Measurements from ENCODE around the gene PPP1R12B. TPM values are rescaled to one million over a fixed set of nuclear protein-coding genes. Genes with fewer than 3 reads are reported as not detected.
A peak's percentile ranks its signal among the peaks of the same experiment; 100 is the strongest.
"Not testable (repeated sequence)": the region's sequence is repeated elsewhere in the genome, so short reads cannot be mapped to it uniquely, and the experiment has no call there.

Gene PPP1R12B
- total and polyA plus RNA-seq, 2 donors (not counting 3 experiments of a cell fraction or from before 2014, with no cell fraction given) = 8.4 to 11.5 TPM

DNA sequence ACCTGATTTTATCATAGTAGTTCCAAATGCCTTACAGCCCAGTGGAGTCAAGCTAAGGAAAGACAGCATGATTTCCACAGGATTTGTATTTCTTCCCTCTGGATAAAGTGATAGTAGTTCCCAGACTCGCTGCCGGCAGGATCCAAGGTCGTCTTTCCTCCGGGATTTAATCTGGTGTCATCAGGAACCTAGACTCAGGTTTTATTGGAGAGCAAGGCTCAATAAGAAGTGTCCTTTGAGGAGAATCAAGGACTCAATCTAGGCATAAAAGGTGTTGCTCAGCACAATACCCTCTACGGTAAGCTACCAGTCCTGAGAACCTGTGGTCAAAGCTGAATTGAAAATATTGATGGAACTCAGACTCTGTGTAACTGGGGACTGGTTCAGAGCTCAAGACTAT lies 191.1 kb downstream of the PPP1R12B start:
- DNase-seq (ENCODE audit: low read depth, low spot score); H3K36me3 ChIP-seq (ENCODE audit: control insufficient read depth in 2 of 2, extremely low read depth in 1 of 2, insufficient read depth in 2 of 2, low read length in 2 of 2); dilution Hi-C loops (cut with MboI; ENCODE audit: extremely low pct_ligation_motif_present, low sequenced_read_pairs); H3K4me3 ChIP-seq (replicated peaks in 1 of 3; ENCODE audit: insufficient read depth in 1 of 3, low read depth in 1 of 3, low read length in 3 of 3); POLR2A ChIA-PET; intact Hi-C loops (cut with micrococcal nuclease); H4K20me1 ChIP-seq (replicated peaks; ENCODE audit: control insufficient read depth, extremely low read depth, insufficient read depth, low read length); H3K27ac ChIP-seq (ENCODE audit: insufficient read depth, low read depth, low read length); BruUV-seq (replicated peaks); H3K9me3 ChIP-seq (replicated peaks; ENCODE audit: control insufficient read depth, insufficient read depth, low read length); H3K79me2 ChIP-seq (ENCODE audit: control insufficient read depth, insufficient read depth, low read length); H3K9me1 ChIP-seq (replicated peaks; ENCODE audit: control insufficient read depth, extremely low read depth, insufficient read depth, low read length); H3K27me3 ChIP-seq (ENCODE audit: control insufficient read depth in 2 of 2, insufficient read depth in 2 of 2, low read length in 2 of 2); FAIRE-seq; H3K4me1 ChIP-seq (ENCODE audit: control insufficient read depth, extremely low read depth, insufficient read depth, low read length); H3K9ac ChIP-seq (replicated peaks; ENCODE audit: extremely low read depth, insufficient read depth, low read length): not testable (repeated sequence)
- H3K4me2 ChIP-seq (ENCODE audit: insufficient read depth, low read length) = peak overlapping the region; percentile 62
- H2AFZ ChIP-seq (ENCODE audit: low read depth, low read length) = peak overlapping the region; percentile 16
- CTCF ChIA-PET = interaction anchor here (1.0 to 1.5 kb wide), 2 partner anchors 33 to 61 kb away, joined by 3 to 8 read pairs; no protein-coding TSS in a partner anchor

DNA sequence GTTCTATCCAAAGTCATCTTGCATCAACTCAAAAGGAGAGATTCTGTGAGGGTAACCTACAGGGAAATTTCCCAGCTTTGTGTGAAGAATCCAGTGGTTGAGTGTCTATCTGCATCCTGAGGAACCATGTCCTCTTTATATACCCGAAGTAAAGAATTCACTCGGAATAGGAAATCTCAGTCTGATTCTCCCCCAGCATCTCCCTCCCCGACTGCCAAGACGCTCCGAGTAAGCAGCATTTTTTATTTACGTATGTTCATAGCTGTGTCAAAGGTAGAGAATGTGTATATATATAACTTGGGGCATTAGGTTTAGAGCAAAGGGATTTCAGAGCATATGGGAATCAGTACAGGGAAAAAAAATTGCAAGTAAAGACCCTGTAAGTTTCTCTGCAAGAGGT lies 191.5 kb downstream of the PPP1R12B start:
- Histone ChIP-seq H3K9ac (replicated peaks; ENCODE audit: extremely low read depth, insufficient read depth, low read length) (no peak overlapping the region), H3K27ac (ENCODE audit: insufficient read depth, low read depth, low read length) (no peak overlapping the region), H3K4me1 (ENCODE audit: control insufficient read depth, extremely low read depth, insufficient read depth, low read length) (peaks cover 5% of the 10 kb centered on the region), H2AFZ (ENCODE audit: low read depth, low read length) (no peak overlapping the region), H4K20me1 (replicated peaks; ENCODE audit: control insufficient read depth, extremely low read depth, insufficient read depth, low read length) (no peaks in the 10 kb centered on the region), H3K27me3 (ENCODE audit: control insufficient read depth in 2 of 2, insufficient read depth in 2 of 2, low read length in 2 of 2) (no peaks in the 10 kb centered on the region), H3K36me3 (ENCODE audit: control insufficient read depth in 2 of 2, extremely low read depth in 1 of 2, insufficient read depth in 2 of 2, low read length in 2 of 2) (no peaks in the 10 kb centered on the region), H3K9me1 (replicated peaks; ENCODE audit: control insufficient read depth, extremely low read depth, insufficient read depth, low read length) (no peaks in the 10 kb centered on the region), H3K4me3 (replicated peaks in 1 of 3; ENCODE audit: insufficient read depth in 1 of 3, low read depth in 1 of 3, low read length in 3 of 3) (no peak overlapping the region), H3K4me2 (ENCODE audit: insufficient read depth, low read length) (no peak overlapping the region), H3K79me2 (ENCODE audit: control insufficient read depth, insufficient read depth, low read length) (no peaks in the 10 kb centered on the region), H3K9me3 (replicated peaks; ENCODE audit: control insufficient read depth, insufficient read depth, low read length) (no peaks in the 10 kb centered on the region)
- intact Hi-C loops (cut with micrococcal nuclease) (no loop called here), dilution Hi-C loops (cut with MboI; ENCODE audit: extremely low pct_ligation_motif_present, low sequenced_read_pairs) (no loop called here)
- FAIRE-seq (no peak), DNase-seq (ENCODE audit: low read depth, low spot score) (no peak)
- TF ChIP-seq, protein P1, sequence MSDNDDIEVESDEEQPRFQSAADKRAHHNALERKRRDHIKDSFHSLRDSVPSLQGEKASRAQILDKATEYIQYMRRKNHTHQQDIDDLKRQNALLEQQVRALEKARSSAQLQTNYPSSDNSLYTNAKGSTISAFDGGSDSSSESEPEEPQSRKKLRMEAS (IDR thresholded peaks at IDR 0.05; ENCODE audit: insufficient read depth, insufficient read length) = no peak
- TF ChIP-seq POLR2AphosphoS5 (IDR thresholded peaks at IDR 0.05; ENCODE audit: insufficient read depth, low read depth, low read length) (no peak), POLR2A (IDR thresholded peaks at IDR 0.05; ENCODE audit: low read depth, low read length) (no peak), EZH2 (IDR thresholded peaks at IDR 0.05; ENCODE audit: borderline replicate concordance, low read depth, low read length, severe bottlenecking) (no peak), MYC (IDR thresholded peaks at IDR 0.05; ENCODE audit: low read depth, low read length) (no peak), FOS (IDR thresholded peaks at IDR 0.05; ENCODE audit: borderline replicate concordance, insufficient read depth, low read length) (no peak), JUN (IDR thresholded peaks at IDR 0.05; ENCODE audit: borderline replicate concordance, insufficient read depth, insufficient read length, low read depth) (no peak), GATA2 (IDR thresholded peaks at IDR 0.05; ENCODE audit: insufficient read depth, insufficient read length, low read depth, low read length) (no peak)
- TF ChIP-seq, protein P2, sequence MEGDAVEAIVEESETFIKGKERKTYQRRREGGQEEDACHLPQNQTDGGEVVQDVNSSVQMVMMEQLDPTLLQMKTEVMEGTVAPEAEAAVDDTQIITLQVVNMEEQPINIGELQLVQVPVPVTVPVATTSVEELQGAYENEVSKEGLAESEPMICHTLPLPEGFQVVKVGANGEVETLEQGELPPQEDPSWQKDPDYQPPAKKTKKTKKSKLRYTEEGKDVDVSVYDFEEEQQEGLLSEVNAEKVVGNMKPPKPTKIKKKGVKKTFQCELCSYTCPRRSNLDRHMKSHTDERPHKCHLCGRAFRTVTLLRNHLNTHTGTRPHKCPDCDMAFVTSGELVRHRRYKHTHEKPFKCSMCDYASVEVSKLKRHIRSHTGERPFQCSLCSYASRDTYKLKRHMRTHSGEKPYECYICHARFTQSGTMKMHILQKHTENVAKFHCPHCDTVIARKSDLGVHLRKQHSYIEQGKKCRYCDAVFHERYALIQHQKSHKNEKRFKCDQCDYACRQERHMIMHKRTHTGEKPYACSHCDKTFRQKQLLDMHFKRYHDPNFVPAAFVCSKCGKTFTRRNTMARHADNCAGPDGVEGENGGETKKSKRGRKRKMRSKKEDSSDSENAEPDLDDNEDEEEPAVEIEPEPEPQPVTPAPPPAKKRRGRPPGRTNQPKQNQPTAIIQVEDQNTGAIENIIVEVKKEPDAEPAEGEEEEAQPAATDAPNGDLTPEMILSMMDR (IDR thresholded peaks at IDR 0.05; ENCODE audit: extremely low read depth in 1 of 2, insufficient read depth in 1 of 2, low read depth in 1 of 2, low read length in 2 of 2) = no peak
- no TSS peak for BruUV-seq (replicated peaks)
- ChIA-PET POLR2A (no interaction called here), CTCF (no interaction called here)
